H1 (cell line): ENCODE data around the gene MYH11. TPM values are rescaled to one million over a fixed set of nuclear protein-coding genes. Genes with fewer than 3 reads are reported as not detected.

Source experiments
- FOSL1 ChIP-seq: IDR thresholded peaks from 2 replicates; pipeline ENCODE4 v1.6.1; 2011; ENCODE audit warnings: mild to moderate bottlenecking, low read depth, low read length, moderate library complexity; ENCODE audit not compliant: insufficient read depth
- KDM5A ChIP-seq: fragments of 200-600 bp; IDR thresholded peaks from 2 replicates; pipeline ENCODE4 v1.7.1; 2012; ENCODE audit warnings: mild to moderate bottlenecking, low read length, inconsistent platforms, mixed read lengths
- NRF1 ChIP-seq: IDR thresholded peaks from 2 replicates; pipeline ENCODE4 v1.6.1; 2011; ENCODE audit warnings: mild to moderate bottlenecking, low read depth, low read length, improper control_type of control experiment
- polyA plus RNA-seq, 7 experiments: library from polyadenylated mRNA; depleted of rRNA in 3 of 7; stranded (reverse) in 5 of 7; unstranded in 2 of 7; fragments of >200 nt in 5 of 7; fragments of 200-250 nt in 2 of 7; gene quantifications; 1 replicate in 5 of 7; 2 replicates in 1 of 7; 4 replicates in 1 of 7; pipeline versions ENCODE4 v1.2.1 to v1.2.3, GENCODE V29; 2011 to 2013; ENCODE audit warnings: missing spikeins in 2 of 7, mixed read lengths in 2 of 7
- total RNA-seq: library from RNA; stranded (reverse); fragmentation: NEBNext Ultra II Directional; extraction: Animal tissue kit (Norgen Biotek cat#: 25700); gene quantifications from 2 replicates; pipeline ENCODE4 v1.2.1, GENCODE V29; 2021

Gene MYH11
- total and polyA plus RNA-seq, 2 of the 8 experiments (the other 6 are each of a cell fraction or from before 2014, with no cell fraction given) = 0.11 to 0.78 TPM

GRCh38 chr16:15891508-15891907 lies 34.7 kb upstream of the MYH11 start (continued):
- TF ChIP-seq NRF1 (no peak), FOSL1 (no peak), KDM5A (no peak)
